ENCODE data around the gene OR1K1.

DNA sequence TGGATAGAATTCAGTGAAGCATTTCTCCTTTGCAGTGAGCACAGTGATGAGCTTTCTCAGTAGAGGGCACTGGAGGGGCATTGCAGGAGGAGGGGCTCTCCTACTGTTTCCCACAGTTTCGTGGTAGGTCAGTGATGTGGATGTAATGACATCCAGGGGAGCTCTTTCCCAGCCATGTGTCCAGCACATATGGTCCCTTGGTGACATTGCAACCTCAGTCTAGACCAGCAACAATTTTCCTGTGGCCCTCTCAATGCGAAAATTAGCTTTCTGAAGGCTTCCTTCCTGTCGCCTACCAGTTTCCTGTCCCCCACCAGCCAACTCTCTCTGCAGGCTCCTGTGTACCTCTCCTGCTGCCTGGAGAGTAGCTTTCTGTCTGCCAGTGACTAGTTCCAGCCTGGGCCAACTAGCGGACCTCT lies 35.4 kb downstream of the OR1K1 start:
- TF ChIP-seq, protein P1, sequence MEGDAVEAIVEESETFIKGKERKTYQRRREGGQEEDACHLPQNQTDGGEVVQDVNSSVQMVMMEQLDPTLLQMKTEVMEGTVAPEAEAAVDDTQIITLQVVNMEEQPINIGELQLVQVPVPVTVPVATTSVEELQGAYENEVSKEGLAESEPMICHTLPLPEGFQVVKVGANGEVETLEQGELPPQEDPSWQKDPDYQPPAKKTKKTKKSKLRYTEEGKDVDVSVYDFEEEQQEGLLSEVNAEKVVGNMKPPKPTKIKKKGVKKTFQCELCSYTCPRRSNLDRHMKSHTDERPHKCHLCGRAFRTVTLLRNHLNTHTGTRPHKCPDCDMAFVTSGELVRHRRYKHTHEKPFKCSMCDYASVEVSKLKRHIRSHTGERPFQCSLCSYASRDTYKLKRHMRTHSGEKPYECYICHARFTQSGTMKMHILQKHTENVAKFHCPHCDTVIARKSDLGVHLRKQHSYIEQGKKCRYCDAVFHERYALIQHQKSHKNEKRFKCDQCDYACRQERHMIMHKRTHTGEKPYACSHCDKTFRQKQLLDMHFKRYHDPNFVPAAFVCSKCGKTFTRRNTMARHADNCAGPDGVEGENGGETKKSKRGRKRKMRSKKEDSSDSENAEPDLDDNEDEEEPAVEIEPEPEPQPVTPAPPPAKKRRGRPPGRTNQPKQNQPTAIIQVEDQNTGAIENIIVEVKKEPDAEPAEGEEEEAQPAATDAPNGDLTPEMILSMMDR (IDR thresholded peaks at IDR 0.05; ENCODE audit: insufficient read depth, low read depth, low read length) = no peak
- TF ChIP-seq EZH2 (IDR thresholded peaks at IDR 0.05; ENCODE audit: insufficient read depth, low read length) = no peak
